Endothelial cell of hepatic sinusoid (primary cell): ENCODE data around the gene CBX2.
"Not testable (repeated sequence)": the region's sequence is repeated elsewhere in the genome, so short reads cannot be mapped to it uniquely, and the experiment has no call there.

Experiments used
- in situ Hi-C: cut with HindIII; loops from 2 replicates; pipeline ENCODE4 v1.10.0; 2017; ENCODE audit warnings: low sequenced_read_pairs

Gene CBX2

DNA sequence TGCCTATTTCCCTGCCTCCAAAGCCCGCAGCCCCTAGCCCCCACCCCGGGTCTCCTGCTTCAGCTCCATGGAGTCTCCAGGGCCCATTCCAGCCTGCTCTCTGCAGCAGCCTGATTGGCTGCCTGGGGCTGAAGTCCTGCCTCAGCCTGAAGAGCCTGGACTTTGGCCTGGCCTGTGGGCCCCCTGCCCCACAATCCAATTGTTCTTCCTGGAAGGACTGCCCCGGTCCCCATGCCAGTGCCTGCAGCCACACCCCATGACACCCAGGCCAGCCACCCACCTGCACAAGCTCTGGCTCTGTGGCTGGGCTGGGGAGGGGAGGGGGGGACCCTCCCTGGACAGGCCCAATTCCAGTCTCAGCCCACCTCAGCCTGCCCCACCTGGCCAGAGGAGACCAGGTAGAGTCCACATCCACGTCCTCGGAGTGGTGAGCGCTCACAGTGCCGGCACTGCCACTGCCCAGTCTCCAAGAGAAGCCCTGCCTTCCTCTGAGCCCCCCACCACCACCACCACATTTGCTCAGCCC is 34.9 kb upstream of the CBX2 start:
- in situ Hi-C loops = no loop called here

DNA sequence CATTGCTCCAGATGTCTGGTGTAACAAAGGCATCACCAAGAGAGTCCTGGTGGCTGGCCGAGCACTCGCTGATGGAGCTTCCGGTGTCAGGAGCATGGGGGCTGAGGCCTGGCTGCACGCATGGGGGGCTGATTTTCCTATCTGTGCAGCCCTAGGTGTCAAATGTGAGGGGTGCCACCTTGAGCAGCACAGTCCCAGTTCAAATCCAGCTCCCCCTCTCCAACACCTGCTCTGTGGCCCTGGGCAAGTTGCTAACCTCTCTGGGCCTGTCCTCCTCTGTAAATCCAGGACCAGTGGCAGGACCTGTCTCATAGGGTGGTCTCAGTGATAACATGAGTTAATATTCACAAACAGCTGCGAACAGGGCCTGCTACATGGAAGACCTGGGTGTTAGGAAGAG is 34.3 kb upstream of the CBX2 start:
- in situ Hi-C loops = no loop called here

DNA sequence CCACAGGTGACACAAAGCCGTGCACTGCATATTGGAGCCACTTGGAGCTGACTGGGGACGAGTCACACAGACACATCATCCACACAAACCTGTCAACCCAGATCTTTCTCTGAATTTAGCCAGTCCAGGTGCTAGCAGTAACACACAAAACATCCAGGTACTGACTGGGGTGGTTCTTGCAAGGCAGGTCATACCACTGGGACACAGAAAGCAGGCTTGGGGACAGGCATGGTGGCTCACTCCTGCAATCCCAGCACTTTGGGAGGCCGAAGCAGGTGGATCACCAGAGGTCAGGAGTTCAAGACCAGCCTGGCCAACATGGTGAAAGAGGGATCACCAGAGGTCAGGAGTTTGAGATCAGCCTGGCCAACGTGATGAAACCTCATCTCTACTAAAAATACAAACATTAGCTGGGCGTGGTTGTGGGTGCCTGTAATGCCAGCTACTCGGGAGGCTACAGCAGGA is 32.3 kb upstream of the CBX2 start:
- in situ Hi-C loops = no loop called here

DNA sequence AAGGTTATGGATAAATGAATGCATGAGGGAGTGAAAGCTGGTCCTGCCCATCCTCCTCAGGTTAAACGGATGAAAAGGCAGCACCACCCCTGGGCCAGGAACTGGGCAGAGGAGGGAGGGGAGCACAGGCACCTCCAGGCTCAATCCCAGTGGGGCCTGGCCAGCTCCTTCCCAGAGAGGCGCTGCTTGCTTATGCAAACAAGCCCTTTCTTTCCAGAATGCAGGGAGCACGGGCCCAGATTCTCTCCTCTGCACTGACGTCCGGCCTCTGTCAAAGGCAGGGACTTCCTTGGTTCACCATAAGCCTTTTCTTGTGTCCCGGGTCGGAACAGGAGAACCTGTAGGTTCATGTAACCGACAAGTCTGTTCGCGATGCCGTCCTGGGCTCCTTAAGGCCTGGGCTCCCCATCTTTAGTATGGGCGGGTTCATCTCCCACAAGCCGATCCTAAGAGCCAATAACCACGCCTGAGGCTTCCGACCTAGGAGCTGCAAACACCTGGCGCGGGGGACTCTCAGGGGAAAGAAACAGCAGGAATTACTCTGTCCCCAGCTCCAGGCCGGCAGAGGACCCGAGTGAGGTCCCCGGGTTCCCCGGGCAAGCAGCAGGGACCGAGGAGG is 30.9 kb upstream of the CBX2 start:
- in situ Hi-C loops = no loop called here

DNA sequence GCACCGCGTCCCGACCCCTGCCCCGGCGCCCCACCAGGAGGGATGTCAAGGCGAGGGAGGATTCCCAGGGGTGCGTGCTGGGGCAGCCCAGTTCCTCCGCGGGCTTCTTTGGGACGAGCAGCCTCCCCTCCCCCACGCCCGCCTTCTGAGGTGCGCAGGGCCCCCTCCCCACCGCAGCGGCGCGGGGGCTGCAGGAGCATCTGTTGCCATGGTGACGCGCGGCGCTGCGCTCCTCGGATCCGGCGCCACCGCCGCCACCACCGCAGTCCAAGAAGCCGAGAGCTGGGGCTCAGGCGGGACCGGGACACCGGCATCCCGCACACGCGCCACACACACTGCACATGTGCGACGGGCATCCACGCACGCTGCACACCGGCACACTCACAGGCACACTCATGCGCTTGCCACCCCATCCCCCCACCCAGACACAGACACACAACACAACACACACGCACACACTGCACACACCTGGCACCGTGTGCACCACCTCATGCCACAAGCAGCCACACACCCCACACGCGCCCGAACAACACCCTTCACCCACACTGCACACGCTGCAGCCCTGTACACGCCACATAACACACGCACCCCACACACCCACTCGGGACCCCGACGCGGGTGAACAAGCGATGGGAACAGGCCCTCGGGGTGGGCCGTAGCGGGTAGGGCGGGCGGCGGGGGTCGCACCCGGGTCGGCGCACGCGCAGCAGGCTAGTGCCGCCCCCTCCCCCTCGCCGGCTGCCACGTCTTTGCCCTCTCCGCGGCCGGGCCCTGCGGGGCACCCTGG is 30.2 kb upstream of the CBX2 start:
- in situ Hi-C loops = no loop called here

DNA sequence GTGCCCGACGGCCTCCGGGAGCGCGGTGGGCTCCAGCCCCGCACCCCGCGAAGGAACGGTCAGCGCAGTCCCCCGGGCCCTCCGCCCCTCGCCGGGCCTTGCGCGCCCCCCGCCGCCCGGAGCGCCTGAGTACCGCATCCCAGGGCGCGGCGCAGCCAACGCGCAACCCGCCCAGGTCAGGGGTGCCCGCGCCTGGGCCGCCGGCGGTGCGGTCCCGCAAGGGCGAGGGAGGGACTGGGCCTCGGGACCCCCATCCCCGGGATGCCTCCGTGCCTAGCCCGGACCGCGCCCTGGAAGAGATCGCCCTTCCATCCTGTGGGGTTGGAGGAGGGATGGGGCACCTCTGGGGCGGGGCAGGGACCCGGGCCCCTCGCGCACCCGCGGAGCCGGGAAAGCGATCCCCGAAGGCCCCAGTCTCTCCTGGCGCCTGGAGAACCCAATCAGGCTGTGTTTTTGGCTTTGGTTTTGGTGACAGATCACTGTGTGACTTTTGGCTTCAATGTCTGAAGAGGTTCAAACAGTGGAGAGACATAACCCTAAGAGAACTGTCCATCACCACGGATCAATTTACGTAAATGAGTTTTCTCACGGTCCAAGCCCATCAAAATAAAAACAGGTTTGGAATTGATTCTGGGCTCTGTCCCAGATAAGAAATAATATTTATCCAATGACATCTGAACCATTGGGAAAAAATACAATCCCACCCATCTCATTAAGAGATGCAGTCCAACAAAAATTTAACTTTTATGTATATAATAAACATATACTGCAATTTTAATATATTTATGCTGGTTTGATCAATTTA is 29.5 kb upstream of the CBX2 start:
- in situ Hi-C loops = no loop called here

DNA sequence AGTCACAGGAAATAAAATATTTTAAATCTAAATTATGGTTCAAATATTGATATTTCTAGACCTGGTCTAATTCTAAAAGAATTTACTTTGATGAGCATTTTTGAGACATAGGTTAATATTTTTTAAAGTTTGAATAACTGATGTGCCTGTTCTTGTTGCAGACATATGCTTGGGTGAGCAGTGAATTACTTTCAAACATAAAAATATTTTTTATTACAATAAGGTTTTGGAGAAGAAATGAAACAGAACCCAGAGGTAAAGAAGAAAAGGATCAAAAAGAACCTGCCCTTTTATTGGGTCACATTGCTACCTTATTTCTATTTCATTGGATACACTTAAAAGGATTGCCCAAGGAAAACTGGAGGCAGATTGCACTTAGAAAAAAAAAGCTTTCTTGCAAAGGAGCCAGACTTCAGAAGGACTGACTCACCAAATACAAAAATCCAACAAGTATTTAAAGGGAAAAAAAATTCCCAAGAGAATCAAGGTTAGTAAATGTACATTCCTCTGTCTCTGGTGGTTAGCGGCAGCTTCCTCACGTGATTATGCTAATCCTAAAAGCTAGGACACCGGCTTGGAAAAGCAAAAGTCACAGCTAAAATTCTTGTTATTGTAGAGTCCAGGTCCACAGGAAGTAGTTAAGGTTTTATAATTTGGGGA is 28.7 kb upstream of the CBX2 start:
- in situ Hi-C loops = no loop called here

DNA sequence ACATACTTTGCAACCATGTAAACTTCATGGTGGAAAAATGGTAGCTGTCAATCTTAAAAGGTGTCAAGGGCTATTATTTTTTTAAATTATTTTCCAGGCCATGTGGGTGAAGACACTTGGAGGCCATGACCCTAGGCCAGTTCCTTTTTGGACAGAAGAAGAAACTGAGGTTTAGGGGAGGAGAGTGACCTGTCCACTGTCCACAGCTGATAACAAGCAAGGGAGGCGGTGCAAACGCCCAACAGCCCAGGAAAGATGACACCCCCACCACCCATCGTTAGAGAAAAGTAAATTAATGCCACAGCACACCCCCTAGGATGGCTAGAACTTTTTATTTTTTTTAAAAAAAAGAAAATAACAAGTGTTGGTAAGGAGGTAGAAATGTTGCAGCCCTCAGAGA is 28.0 kb upstream of the CBX2 start:
- in situ Hi-C loops = no loop called here

DNA sequence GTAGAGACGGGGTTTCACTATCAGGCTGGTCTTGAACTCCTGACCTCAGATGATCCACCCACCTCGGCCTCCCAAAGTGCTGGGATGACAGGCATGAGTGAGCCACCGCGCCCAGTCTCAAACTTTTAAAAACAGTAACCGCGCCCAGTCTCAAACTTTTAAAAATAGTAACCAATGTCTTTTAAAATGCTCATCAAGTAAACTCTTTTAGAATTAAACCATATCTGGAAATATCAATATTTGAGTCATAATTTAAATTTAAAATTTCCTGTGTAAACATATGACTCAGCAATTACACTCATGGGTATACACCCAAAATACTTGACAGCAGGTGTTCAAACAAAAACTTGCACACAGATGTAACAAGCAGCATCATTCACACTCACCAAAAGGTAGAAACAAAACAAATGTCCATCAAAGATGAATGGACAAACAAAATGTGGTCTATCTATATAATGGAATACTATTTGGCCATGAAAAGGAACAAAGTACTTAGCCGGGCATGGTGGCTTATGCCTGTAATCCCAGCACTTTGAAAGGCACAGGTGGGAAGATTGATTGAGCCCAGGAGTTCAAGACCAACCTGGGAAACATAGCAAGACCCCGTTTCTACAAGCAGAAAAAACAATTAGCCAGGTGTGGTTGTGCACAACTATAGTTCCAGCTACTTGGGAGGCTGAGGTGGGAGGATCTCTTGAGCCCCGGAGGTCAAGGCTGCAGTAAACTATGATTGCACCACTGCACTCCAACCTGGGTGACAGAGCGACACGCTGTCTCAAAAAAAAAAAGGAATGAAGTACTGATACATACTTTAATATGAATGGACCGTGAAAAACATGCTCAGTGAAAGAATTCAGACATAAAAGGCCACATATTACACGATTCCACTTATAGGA is 27.1 kb upstream of the CBX2 start:
- in situ Hi-C loops = no loop called here

DNA sequence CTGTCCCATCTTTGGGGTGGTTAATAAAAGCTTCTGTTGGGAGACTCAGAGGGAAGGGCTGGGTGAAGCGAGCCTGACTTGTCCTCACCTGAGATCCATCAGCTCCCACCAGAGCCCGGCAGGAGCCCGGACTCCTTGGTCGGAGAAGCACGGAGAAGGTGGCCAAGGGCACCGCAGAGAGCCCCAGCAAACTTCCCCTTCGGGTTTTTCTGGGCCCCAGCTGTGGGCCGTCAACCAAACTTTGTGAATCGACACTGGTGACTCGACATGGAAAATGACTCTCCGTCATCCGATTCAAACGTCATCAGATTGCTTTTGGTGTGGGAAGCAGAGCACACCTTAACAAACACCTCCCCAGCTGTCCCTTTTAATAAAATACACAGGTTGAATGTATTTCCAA is 25.8 kb upstream of the CBX2 start:
- in situ Hi-C loops = no loop called here

DNA sequence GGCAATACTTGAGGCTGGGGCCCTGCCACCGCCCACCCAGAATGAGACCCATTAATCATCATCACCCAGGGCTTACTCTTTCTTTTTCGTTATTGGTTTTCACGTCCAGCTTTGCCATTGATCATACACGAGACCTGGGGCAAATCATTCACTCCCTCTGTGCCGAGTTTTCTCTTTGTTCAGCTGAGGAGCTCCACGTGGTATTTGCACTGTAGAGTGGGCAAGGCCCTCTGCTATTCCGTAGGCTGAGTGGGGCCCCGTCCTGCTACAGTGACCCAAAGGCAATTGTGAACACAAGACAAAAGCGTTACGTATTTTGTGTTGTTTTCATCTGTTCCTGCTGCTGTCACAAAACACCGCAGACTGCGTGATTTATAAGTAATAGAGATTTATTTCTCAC is 23.6 kb upstream of the CBX2 start:
- in situ Hi-C loops = no loop called here

DNA sequence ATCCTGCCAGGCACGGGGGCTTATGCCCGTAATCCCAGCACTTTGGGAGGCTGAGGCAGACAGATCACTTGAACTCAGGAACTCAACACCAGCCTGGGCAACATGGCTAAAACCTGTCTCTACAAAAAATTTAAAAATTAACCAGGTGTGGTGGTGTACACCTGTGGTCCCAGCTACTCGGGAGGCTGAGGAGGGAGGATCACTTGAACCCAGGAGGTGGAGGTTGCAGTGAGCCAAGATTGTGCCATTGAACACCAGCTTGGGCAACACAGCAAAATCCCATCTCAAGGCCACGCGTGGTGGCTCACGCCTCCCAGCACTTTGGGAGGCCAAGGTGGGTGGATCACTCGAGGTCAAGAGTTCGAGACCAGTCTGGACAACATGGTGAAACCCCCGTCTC is 23.0 kb upstream of the CBX2 start:
- in situ Hi-C loops = not testable (repeated sequence)

DNA sequence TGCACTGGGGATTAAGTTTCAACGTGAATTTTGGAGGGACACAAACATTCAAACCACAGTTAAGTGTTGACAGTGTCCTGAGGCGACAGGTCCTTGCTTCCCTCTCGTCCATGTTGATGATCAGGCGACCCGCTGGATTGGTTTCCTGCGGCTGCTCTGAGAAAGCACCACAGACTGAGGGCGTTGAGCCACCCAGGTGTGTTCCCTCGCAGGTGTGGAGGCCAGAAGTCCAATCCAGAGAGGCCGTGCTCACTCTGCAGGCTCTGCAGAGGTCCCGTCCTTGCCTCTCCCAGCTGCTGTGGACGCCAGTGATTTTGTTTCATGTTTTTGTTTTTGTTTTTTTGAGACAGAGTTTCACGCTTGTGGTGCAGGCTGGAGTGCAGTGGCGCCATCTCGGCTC is 22.4 kb upstream of the CBX2 start:
- in situ Hi-C loops = no loop called here

DNA sequence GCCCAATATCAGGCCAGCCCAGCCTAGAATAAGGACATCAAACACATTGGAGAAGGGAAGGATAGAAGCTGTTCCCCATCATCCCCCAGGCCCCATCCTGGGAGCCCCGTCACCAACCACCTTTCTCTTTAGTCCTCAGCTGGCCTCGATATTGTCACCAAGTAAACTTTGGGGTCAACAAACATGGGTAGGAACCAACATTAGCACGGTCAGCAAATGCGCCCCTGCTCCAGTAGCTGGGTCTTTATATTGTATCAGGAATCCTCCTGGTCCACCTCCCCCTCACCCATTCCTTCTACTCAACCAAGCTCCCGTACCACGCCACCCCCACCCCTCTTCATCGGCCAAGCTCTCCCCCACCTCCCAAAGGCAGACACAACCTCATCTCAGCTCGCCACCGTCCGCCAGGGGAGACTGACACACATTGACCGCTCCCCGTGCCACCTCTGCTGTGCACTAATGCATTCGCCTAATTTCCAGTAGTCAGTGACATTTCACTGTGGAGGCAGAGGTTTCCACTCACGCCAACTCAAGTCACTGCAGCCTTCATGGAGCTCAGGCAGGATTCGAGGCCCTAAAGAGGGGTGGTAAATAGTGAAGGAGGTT is 20.7 kb upstream of the CBX2 start:
- in situ Hi-C loops = no loop called here

DNA sequence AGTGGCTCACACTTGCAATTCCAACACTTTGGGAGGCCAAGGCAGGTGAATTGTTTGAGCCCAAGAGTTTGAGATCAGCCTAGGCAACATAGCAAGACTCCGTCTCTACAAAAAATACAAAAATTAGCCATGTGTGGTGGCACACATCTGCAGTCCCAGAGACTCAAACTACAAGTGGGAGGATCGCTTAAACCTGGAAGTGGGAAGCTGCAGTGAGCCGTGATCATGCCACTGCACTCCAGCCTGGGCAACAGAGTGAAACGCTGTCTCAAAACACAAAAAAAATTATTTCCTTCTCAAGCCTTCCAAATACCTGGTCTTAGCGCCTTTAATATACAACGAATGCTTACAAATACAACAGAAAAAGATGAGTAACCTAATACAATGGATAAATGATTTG is 19.7 kb upstream of the CBX2 start:
- in situ Hi-C loops = no loop called here

DNA sequence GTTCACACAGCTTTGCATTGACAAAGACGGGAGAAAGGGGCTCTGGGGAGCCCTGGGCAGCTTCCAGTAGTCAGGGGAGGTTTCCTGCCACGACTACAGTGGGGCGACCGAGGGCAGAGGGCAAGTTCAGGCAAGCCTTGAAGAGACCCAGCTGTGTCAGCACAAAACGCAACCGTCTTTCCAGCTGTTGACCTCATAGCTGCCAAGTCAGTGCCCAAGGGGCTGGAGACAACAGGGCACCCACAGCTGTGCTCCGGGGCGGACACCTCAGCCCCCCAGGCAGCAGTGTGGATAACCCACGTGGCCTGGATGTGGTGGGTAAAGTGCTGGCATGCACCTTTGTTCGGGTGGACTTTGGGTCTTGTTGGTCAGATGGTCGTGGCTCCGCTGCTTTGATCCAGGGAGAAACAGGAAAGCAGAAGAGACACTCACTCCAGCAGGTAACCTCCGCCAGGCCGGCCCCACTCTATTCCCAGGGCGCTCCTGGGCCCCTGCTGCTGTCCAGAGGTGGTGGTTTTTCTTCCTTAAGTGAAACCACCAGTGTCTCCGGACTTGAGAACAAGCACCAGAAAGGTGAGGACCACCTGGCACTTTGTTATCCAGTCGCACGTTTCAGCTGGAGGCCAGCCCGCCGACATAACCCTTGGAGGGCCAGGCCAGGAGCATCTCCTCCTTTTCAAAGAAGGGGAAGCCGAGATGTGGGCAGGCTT is 17.6 kb upstream of the CBX2 start:
- in situ Hi-C loops = no loop called here

DNA sequence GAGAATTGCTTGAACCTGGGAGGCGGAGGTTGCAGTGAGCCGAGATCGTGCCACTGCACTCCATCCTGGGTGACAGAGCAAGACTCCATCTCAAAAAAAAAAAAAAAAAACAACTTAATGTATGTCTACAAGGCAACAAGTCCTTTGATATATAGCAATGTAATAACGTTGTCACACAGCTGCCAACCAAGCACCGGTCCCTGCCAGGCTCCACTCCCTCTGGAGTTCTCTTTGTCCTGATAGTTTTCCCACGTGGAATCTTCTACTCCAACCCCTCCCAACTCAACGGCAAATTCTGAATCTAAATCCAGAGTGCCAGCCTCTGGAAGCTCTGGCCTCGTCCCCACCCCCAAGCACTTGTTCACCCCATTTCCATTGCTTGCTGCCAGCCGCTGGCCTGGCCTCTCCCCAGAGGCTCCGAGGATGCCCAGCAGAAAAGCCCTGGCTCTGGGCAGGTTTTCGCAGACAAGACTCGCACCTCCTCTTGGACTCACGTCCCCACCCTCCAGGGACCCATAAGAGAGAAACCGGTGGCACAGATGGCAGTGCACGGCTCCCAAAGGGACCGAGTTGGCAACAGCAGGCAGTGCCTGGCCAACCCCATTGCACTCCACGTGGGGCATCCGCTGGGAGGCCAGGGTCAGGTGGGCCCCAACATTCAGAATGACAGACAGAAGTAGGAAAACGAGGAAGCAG is 15.9 kb upstream of the CBX2 start:
- in situ Hi-C loops = no loop called here

DNA sequence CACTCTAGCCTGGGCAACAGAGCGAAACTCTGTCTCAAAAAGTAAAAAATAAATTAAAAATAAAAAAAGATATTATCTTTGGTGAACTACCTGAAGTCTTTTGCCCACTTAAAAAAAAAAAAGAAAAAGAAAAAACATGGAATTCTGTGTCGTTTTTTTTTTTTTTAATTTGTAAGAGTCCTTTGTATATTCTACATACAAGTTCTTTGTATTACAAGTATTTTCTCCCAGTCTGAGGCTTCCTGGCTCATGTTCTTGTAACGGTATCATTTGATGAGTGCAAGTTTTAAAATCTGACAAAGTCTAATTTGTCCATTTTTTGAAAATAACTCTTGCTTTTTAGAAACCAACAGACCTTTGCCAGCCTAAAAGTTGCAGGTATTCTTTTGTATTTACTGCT is 12.2 kb upstream of the CBX2 start:
- in situ Hi-C loops = no loop called here
